ENCODE data around the gene TMX2. TPM values are rescaled to one million over a fixed set of nuclear protein-coding genes. Genes with fewer than 3 reads are reported as not detected.
"Not testable (repeated sequence)": the region's sequence is repeated elsewhere in the genome, so short reads cannot be mapped to it uniquely, and the experiment has no call there.

The TMX2 gene
- total RNA-seq = 56.9 TPM
- long read RNA-seq, transcript TMX2-207 (8 exons, 1,697 nt) = minor isoform, 7 of 34 reads
- long read RNA-seq, transcript TMX2-201 (8 exons, 1,631 nt) = major isoform, 21 of 34 reads
- long read RNA-seq, partial matches to known transcripts = 4 of 34 reads
- long read RNA-seq, other reads (novel, unspliced or antisense) = 2 of 34 reads

DNA sequence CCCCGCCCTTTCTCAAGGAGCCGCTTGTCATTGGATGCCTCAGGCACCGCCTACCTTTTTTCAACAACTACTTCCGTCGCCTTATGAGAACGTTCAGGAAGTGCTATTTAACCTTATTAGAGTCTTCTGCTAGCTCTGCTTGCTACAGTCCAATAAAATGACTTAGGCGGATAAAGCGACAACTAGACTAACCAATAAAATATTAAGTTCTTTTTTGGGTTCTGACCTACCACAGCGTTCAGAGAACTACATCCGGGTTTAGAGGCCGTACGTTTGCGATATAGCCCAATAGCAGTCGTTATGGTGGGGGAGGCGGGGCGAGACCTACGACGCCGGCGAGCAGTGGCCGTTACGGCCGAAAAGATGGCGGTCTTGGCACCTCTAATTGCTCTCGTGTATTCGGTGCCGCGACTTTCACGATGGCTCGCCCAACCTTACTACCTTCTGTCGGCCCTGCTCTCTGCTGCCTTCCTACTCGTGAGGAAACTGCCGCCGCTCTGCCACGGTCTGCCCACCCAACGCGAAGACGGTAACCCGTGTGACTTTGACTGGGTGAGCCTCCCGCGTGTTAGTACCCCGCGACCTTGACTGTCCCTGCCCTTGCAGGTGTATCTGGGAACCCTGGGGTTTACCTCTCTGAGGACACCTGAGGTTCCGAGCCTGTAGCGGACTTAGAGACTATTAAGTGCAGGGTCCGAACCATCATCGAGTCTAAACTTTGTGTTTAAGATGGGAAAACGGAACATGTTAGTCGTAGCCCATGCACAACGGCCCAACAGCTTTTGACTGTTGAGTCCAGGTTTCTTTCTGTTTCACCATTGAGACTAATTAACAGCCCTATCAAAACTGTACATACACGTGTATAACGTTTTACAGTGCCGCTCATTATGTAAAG lies at the start of gene TMX2:
TSS of gene TMX2 (plus strand) at position 338 of the 895 bp plus-strand sequence. CDS start at position 364, 26 bp downstream.
- intact Hi-C loops (cut with DNase I) = loop anchor here (2.0 to 5.0 kb wide), 3 partner anchors 28 to 865 kb away; partner anchors contain the start of genes LPXN, SELENOH and ZFP91
- peak; percentile 97 for ATAC-seq
- DNase-seq (ENCODE audit: missing footprints) = peak; percentile 95

DNA sequence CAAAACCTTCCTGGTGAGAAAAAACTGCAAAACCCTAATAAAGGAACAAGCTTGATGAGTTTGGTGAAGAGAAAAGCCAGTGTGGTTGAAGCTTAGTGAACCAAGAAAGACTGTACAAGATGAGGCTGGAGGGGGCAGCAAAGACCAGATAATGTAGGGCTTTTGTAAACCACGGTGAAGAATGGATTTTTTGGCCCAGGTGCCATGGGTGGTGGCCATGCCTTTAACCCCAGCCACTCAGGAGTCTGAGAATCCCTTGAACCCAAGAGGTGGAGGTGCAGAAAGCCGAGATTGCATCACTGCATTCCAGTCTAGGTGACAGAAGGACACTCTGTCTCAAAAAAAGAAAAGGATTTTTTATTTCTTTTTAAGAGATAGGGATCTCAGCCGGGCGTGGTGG lies 49.5 kb upstream of the TMX2 start:
- no peak for ATAC-seq
- intact Hi-C loops (cut with DNase I) = no loop called here
- no peak for DNase-seq (ENCODE audit: missing footprints)

GRCh38 chr11:57663975-57664374 lies 48.4 kb upstream of the TMX2 start:
- DNase-seq (ENCODE audit: missing footprints) (no peak), ATAC-seq (no peak)
- intact Hi-C loops (cut with DNase I) = no loop called here

- ATAC-seq = peak; percentile 89
- DNase-seq (ENCODE audit: missing footprints) = peak; percentile 98
- intact Hi-C loops (cut with DNase I) = loop anchor here (1.0 to 2.0 kb wide), 2 partner anchors 46 to 911 kb away; partner anchors contain the start of genes MED19 and TMX2
These were observed 45.2 kb upstream of the TMX2 start for GRCh38 chr11:57667117-57667735.

GRCh38 chr11:57667736-57668433 lies 44.5 kb upstream of the TMX2 start, which contains the start of gene ZDHHC5:
Gene ZDHHC5, plus strand, starts transcription at chr11:57668114. Its CDS starts 4,977 bp downstream, at chr11:57673091.
- ATAC-seq = peak; percentile 96
- intact Hi-C loops (cut with DNase I) = loop anchor here (1.0 to 2.0 kb wide), 2 partner anchors 45 to 910 kb away; partner anchors contain the start of genes MED19 and TMX2

GRCh38 chr11:57668434-57668782 lies 44.0 kb upstream of the TMX2 start:
- ATAC-seq (peak; percentile 4), DNase-seq (ENCODE audit: missing footprints) (no peak)
- intact Hi-C loops (cut with DNase I) = no loop called here

More at GRCh38 chr11:57667736-57668433, 44.5 kb upstream of the TMX2 start, which contains the start of gene ZDHHC5:
- peak; percentile 100 for DNase-seq (ENCODE audit: missing footprints)

- ATAC-seq (no peak), DNase-seq (ENCODE audit: missing footprints) (no peak)
- intact Hi-C loops (cut with DNase I) = no loop called here
These were observed 38.1 kb upstream of the TMX2 start for GRCh38 chr11:57674251-57674650.

DNA sequence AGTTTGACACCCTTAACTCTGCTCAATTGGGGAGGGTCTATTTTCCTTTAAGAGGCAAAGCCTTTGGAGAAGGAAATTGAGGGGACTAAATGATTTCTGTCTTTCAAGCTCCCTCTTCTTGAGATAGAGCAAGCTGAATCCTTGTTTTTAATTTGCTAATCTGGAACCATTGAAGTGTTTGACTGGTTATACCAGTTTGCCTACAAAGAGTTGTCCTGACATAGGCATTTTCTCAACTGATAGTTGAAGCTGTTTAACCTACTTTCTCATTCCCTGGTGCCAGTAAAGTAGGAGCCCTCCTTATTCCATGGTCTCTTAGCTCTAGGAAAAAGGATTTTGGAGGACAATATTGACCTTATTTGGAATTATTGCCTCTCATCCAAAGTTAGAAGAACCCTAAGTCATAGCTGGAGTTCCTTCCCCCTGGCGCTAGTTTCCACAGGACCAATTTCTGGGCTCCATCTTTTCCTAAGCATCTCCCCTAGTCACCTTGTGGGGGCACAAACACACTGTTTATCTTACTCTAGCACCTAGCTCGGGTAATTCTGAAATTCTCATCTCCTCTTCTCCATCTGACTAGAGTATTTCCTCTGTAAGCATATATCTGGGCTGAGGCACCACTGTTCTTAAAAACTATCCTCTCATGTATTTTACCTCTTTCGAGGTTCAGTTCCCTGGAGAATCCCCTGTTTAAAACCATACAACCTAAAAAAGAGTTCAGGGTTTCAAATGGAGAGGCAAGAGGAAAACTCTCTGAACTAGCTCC lies 37.0 kb upstream of the TMX2 start:
- ATAC-seq = no peak
- intact Hi-C loops (cut with DNase I) = no loop called here
- no peak for DNase-seq (ENCODE audit: missing footprints)

DNA sequence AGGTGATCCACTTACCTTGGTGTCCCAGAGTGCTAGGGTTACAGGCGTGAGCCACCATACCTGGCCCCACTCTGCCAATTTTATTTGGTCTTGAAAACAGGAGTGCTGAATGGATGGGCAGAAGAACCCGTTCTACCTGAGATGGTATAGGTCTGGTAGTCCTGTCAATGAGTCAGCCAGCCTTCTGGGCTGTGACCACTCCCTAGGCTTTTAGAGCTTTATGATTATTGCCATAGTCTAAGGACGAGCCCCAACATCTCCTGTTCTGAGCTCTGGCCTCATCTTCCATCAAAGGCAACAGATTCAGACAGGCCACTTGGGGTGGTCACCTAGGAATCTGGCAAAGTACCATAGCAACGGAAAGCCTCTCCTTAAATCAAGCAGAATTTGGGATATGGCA lies 33.0 kb upstream of the TMX2 start:
- no peak for ATAC-seq
- DNase-seq (ENCODE audit: missing footprints) = no peak
- intact Hi-C loops (cut with DNase I) = no loop called here

GRCh38 chr11:57680552-57680874 lies 31.9 kb upstream of the TMX2 start:
- ATAC-seq (no peak), DNase-seq (ENCODE audit: missing footprints) (no peak)
- intact Hi-C loops (cut with DNase I) = loop anchor here (10.0 kb wide), 1 partner anchor 134 kb away; no protein-coding TSS in a partner anchor

DNA sequence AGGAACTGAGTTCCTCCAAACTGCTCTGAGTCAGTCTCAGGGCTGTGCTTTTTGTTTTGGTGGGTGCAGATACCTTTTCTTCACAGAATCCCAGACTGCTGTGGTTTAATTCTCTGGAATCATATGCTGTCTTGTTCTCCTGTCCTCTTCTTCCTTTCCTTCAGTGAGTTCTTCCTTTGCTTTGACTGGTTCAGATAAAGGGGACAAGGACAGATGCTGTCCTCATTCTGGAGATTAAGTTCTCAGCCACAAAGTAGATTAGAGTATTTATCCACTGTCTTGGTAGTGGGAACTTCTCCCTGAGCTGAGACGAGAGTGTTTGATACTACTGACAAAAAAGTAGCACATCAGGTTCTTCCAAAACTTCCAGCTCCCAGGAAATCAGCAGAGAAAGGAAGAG lies 31.2 kb upstream of the TMX2 start:
- no peak for DNase-seq (ENCODE audit: missing footprints)
- ATAC-seq = no peak
- intact Hi-C loops (cut with DNase I) = loop anchor here (10.0 kb wide), 1 partner anchor 134 kb away; no protein-coding TSS in a partner anchor

DNA sequence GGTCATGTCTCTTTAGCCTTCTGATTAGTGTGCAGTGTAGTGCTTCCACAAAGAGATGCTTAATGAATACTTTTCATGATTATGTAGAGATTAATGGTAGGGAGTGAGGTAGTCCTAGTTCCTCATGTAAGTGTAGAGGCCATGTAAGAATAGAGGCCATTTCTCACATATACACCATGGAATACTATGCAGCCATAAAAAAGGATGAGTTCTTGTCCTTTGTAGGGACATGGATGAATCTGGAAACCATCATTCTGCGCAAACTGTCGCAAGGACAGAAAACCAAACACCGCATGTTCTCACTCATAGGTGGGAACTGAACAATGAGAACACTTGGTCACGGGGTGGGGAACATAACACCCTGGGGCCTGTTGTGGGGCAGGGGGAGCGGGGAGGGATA lies 21.9 kb upstream of the TMX2 start:
- ATAC-seq; intact Hi-C loops (cut with DNase I); DNase-seq (ENCODE audit: missing footprints): not testable (repeated sequence)

- intact Hi-C loops (cut with DNase I) = no loop called here
- no peak for ATAC-seq
- DNase-seq (ENCODE audit: missing footprints) = no peak
These were observed 13.5 kb upstream of the TMX2 start for GRCh38 chr11:57698843-57699365.

- DNase-seq (ENCODE audit: missing footprints) = no peak
These were observed 12.6 kb upstream of the TMX2 start for GRCh38 chr11:57699813-57700212.

DNA sequence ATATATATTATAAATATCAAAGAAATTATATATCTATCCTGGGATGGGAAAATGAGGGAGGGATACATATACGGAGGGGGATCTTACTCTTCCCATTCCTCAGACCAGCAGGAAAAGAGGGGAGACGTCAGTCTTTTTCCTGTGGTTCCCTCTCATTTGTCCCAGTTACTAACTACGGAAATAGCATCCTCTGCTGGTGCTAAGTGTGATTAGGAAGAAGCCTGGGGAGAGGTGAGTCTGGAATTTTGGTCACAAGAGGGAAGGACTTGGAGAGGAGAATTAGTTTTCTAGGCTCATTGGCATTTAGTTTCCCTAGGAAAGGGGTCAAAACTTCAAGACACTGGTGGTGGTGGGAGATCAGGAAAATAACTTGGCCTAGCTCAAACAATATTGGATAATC lies 12.0 kb upstream of the TMX2 start:
- DNase-seq (ENCODE audit: missing footprints) (no peak), ATAC-seq (no peak)
- intact Hi-C loops (cut with DNase I) = no loop called here

More at GRCh38 chr11:57699813-57700212, 12.6 kb upstream of the TMX2 start:
- intact Hi-C loops (cut with DNase I) = no loop called here
- no peak for ATAC-seq

DNA sequence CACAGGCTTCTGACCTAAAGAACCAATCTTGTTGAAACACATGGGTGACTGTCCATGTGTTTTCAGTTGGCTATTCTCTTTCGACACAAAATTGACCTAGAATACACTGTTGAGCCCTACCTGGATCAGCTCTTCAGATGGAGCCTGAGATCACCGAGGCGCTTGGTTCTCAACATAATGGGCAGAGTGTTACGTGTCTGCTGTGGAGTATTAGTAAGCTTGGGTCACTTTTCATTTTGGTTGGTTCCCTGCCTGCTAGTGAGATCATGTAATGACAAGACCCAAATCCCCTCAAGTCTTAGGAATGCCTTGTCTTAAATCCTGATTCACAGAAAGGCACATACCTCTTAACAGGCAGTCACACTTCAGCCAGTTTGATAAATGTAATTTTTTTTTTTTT lies 9.1 kb upstream of the TMX2 start:
- ATAC-seq (no peak), DNase-seq (ENCODE audit: missing footprints) (no peak)
- intact Hi-C loops (cut with DNase I) = no loop called here

DNA sequence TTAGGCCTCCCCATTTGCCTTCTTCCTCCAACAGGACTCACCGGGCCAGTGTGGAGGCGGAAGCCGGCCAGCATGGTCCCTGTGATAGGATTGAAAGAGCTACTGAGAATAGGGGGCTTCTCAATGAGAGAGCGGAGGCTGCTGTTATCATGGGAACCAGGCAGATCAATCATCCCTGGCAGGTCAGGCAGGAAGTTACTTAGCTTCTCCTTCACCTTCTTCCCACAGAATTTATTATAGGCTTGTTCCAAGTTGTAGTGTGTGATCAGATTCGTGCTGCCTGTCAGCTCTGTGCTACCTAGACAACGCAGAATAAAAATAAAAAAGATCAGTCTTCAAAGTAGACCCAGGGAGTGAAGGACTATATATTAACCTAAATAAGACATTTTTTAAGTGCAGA lies 7.5 kb upstream of the TMX2 start:
- no peak for ATAC-seq
- intact Hi-C loops (cut with DNase I) = no loop called here
- DNase-seq (ENCODE audit: missing footprints) = no peak

- DNase-seq (ENCODE audit: missing footprints); intact Hi-C loops (cut with DNase I); ATAC-seq: not testable (repeated sequence)
These were observed 7.0 kb upstream of the TMX2 start for GRCh38 chr11:57705432-57705831.

Data from Right ventricle myocardium inferior (tissue), 1 donor.